Osteoblast (primary cell): ENCODE data around the gene HPD. TPM values are rescaled to one million over a fixed set of nuclear protein-coding genes. Genes with fewer than 3 reads are reported as not detected.
"Not testable (repeated sequence)": the region's sequence is repeated elsewhere in the genome, so short reads cannot be mapped to it uniquely, and the experiment has no call there.

Source experiments
- DNase-seq: peaks from one replicate; pipeline ENCODE4 v3.0.0; 2011; ENCODE audit warnings: low spot score, mixed read lengths; ENCODE audit not compliant: insufficient read length; ENCODE audit errors: missing footprints
- H2AFZ ChIP-seq: 2 replicates; pipeline ENCODE4 v1.6.0; 2011; ENCODE audit warnings: mild to moderate bottlenecking, low read length
- H3K27ac ChIP-seq: 2 replicates; pipeline ENCODE4 v1.5.1; 2011; ENCODE audit warnings: mild to moderate bottlenecking, low read depth, low read length, moderate library complexity
- H3K27me3 ChIP-seq: 2 replicates; pipeline ENCODE4 v1.6.0; 2012; ENCODE audit warnings: mild to moderate bottlenecking, control low read depth, inconsistent platforms, low read length, moderate library complexity; ENCODE audit not compliant: insufficient read depth
- H3K36me3 ChIP-seq: 2 replicates; pipeline ENCODE4 v1.5.1; 2011; ENCODE audit warnings: mild to moderate bottlenecking, low read length, control low read depth, moderate library complexity; ENCODE audit not compliant: insufficient read depth
- H3K4me1 ChIP-seq: 2 replicates; pipeline ENCODE4 v1.5.1; 2011; ENCODE audit warnings: mild to moderate bottlenecking, low read length, control low read depth, moderate library complexity; ENCODE audit not compliant: insufficient read depth
- H3K4me2 ChIP-seq: 2 replicates; pipeline ENCODE4 v1.6.0; 2011; ENCODE audit warnings: mild to moderate bottlenecking, low read length; ENCODE audit not compliant: insufficient read depth
- H3K4me3 ChIP-seq: fragments of 200-600 bp; sonication (generic); 3 replicates; pipeline ENCODE4 v1.5.1; 2012; ENCODE audit warnings: mild to moderate bottlenecking, low read length, inconsistent platforms; ENCODE audit not compliant: insufficient read depth
- H3K79me2 ChIP-seq: 2 replicates; pipeline ENCODE4 v1.6.0; 2012; ENCODE audit warnings: mild to moderate bottlenecking, low read length, control low read depth, inconsistent platforms; ENCODE audit not compliant: insufficient read depth
- H3K9me3 ChIP-seq: 2 replicates; pipeline ENCODE4 v1.5.1; 2011; ENCODE audit warnings: low read depth, low read length, control low read depth
- H4K20me1 ChIP-seq: 2 replicates; pipeline ENCODE4 v1.6.0; 2012; ENCODE audit warnings: mild to moderate bottlenecking, low read length, control low read depth; ENCODE audit not compliant: insufficient read depth
- total RNA-seq: library from RNA; depleted of rRNA; stranded (reverse); fragments of >200 nt; gene quantifications from 2 replicates; pipeline ENCODE4 v1.2.3, GENCODE V29; 2012
- TF ChIP-seq, protein P1 (sequence below): IDR thresholded peaks from 2 replicates; pipeline ENCODE4 v1.5.1; 2011; ENCODE audit warnings: mild to moderate bottlenecking, low read depth, low read length, moderate library complexity; ENCODE audit errors: extremely low read depth

The HPD gene
- total RNA-seq, 1 donor: under 0.01 TPM

- TF ChIP-seq, protein P1, sequence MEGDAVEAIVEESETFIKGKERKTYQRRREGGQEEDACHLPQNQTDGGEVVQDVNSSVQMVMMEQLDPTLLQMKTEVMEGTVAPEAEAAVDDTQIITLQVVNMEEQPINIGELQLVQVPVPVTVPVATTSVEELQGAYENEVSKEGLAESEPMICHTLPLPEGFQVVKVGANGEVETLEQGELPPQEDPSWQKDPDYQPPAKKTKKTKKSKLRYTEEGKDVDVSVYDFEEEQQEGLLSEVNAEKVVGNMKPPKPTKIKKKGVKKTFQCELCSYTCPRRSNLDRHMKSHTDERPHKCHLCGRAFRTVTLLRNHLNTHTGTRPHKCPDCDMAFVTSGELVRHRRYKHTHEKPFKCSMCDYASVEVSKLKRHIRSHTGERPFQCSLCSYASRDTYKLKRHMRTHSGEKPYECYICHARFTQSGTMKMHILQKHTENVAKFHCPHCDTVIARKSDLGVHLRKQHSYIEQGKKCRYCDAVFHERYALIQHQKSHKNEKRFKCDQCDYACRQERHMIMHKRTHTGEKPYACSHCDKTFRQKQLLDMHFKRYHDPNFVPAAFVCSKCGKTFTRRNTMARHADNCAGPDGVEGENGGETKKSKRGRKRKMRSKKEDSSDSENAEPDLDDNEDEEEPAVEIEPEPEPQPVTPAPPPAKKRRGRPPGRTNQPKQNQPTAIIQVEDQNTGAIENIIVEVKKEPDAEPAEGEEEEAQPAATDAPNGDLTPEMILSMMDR: peak; percentile 62
- peaks cover 8% of the 10 kb centered on the region for H4K20me1 ChIP-seq
- H3K4me1 ChIP-seq: peaks cover 17% of the 10 kb centered on the region
- peak overlapping the region; percentile 92 for H3K27ac ChIP-seq
- peak overlapping the region; percentile 91 for H3K4me3 ChIP-seq
- H3K36me3 ChIP-seq: peaks cover 4% of the 10 kb centered on the region
- H3K9me3 ChIP-seq: no peaks in the 10 kb centered on the region
- peak overlapping the region; percentile 80 for H2AFZ ChIP-seq
- DNase-seq: no peak
- H3K4me2 ChIP-seq: peak overlapping the region; percentile 94
- peaks cover 38% of the 10 kb centered on the region for H3K79me2 ChIP-seq
- no peaks in the 10 kb centered on the region for H3K27me3 ChIP-seq
These were observed 29.4 kb upstream of the HPD start for GRCh38 chr12:121888083-121888477.

GRCh38 chr12:121885129-121885528, 26.5 kb upstream of the HPD start:
- Histone ChIP-seq H3K79me2 (peaks cover 12% of the 10 kb centered on the region), H3K4me1 (peaks cover 10% of the 10 kb centered on the region)
- H2AFZ ChIP-seq, H3K36me3 ChIP-seq, H3K4me2 ChIP-seq, H3K27ac ChIP-seq, H4K20me1 ChIP-seq, H3K9me3 ChIP-seq, DNase-seq, H3K4me3 ChIP-seq, H3K27me3 ChIP-seq: not testable (repeated sequence)

DNA sequence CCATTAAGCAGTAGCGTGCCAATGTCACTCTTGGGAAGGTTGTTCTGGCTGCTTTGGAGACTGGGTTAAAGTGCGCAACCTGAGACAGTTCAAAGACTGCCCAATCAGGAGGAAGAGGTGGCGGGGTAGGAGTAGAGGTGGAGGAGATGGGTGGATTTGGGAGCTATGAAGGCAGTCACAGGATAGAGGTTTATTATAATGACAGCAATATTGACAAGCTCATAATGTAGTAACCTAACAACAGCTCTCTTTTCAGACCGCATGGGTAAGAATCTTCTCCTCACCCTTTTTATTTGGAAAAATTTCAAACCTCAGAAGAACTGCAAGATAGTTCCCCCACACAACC, 24.6 kb upstream of the HPD start:
- Histone ChIP-seq H4K20me1 (no peaks in the 10 kb centered on the region), H3K4me2 (no peak overlapping the region), H3K36me3 (no peaks in the 10 kb centered on the region), H2AFZ (peak overlapping the region; percentile 32), H3K27me3 (no peaks in the 10 kb centered on the region), H3K9me3 (no peaks in the 10 kb centered on the region), H3K4me1 (no peaks in the 10 kb centered on the region), H3K4me3 (no peak overlapping the region), H3K27ac (no peak overlapping the region), H3K79me2 (no peaks in the 10 kb centered on the region)
- TF ChIP-seq, protein P1: no peak
- no peak for DNase-seq

DNA sequence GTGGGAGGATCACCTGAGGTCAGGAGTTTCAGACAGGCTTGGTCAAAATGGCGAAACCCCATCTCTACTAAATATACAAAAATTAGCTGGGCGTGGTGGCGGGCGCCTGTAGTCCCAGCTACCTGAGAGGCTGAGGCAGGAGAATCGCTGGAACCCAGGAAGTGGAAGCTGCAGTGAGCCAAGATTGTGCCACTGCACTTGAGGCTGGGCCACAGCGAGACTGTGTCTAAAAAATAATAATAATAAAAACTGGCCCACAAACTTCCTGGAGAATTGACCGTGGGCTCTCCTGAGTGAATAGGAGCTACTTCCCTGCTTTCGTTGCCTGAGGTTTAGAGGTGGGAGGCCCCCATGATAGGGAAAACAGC, 17.4 kb upstream of the HPD start:
- not testable (repeated sequence) for H3K27ac ChIP-seq, H4K20me1 ChIP-seq, H3K79me2 ChIP-seq, H3K4me2 ChIP-seq, H2AFZ ChIP-seq, H3K4me3 ChIP-seq, H3K36me3 ChIP-seq, H3K27me3 ChIP-seq, H3K4me1 ChIP-seq, H3K9me3 ChIP-seq, DNase-seq

- Histone ChIP-seq H2AFZ (no peak overlapping the region), H3K4me1 (peaks cover 9% of the 10 kb centered on the region), H3K79me2 (no peaks in the 10 kb centered on the region), H3K9me3 (no peaks in the 10 kb centered on the region), H3K4me3 (no peak overlapping the region), H4K20me1 (no peaks in the 10 kb centered on the region), H3K27me3 (no peaks in the 10 kb centered on the region), H3K36me3 (no peaks in the 10 kb centered on the region), H3K4me2 (no peak overlapping the region), H3K27ac (no peak overlapping the region)
- no peak for DNase-seq
- TF ChIP-seq, protein P1: no peak
These were observed 16.9 kb upstream of the HPD start for GRCh38 chr12:121875582-121875981.
